Activated CD4-positive, alpha-beta T cell treated with anti-CD3 and anti-CD28 coated beads for 36 hours (primary cell): Measurements from ENCODE around the gene KIF13A. TPM values are rescaled to one million over a fixed set of nuclear protein-coding genes. Genes with fewer than 3 reads are reported as not detected.
"Not testable (repeated sequence)": the region's sequence is repeated elsewhere in the genome, so short reads cannot be mapped to it uniquely, and the experiment has no call there.

Experiments
- ATAC-seq: fragments of 200-7000 bp; cut with Tn5 transposase; one replicate; pipeline ENCODE4 v1.10.0; 2021; ENCODE audit warnings: mild to moderate bottlenecking, moderate library complexity
- CTCF ChIA-PET: fragments of 350-600 bp; sonication (Branson Sonifier 250); formaldehyde crosslinking; loops from one replicate; lab custom pipeline; 2021; ENCODE audit warnings: antibody characterized with exemption; lab: Charles Lee
- POLR2A ChIA-PET: fragments of 350-600 bp; sonication (Branson Sonifier 250); formaldehyde crosslinking; loops from one replicate; lab custom pipeline; 2021; ENCODE audit warnings: antibody characterized with exemption, inconsistent platforms; lab: Charles Lee
- DNase-seq: peaks from one replicate; pipeline ENCODE4 v3.0.0-alpha.2; 2020
- H3K27ac Mint-ChIP-seq: one replicate; pipeline ENCODE4 v1.8.0; 2021; ENCODE audit warnings: mixed read lengths
- H3K27me3 Mint-ChIP-seq: one replicate; pipeline ENCODE4 v1.8.0; 2021; ENCODE audit warnings: mixed read lengths
- H3K36me3 Mint-ChIP-seq: one replicate; pipeline ENCODE4 v1.8.0; 2021; ENCODE audit warnings: low read depth, mixed read lengths
- H3K4me1 Mint-ChIP-seq: one replicate; pipeline ENCODE4 v1.8.0; 2021; ENCODE audit warnings: mixed read lengths
- H3K4me3 Mint-ChIP-seq: one replicate; pipeline ENCODE4 v1.8.0; 2021; ENCODE audit warnings: mild to moderate bottlenecking, moderate library complexity, mixed read lengths
- H3K9me3 Mint-ChIP-seq: one replicate; pipeline ENCODE4 v1.8.0; 2021; ENCODE audit warnings: low read depth, mixed read lengths
- intact Hi-C, 2 experiments: fragments of 100-400 bp; cut with DNase I in 1 of 2; cut with micrococcal nuclease in 1 of 2; formaldehyde crosslinking; loops; one replicate each; pipeline versions ENCODE4 v1.14.2 to v1.15.1; 2022 to 2024; cut with DNase I, micrococcal nuclease
- total RNA-seq, 2 experiments: library from RNA; stranded (reverse); gene quantifications; one replicate each; pipeline ENCODE4 v1.2.3, GENCODE V29; 2021

Gene KIF13A
- total RNA-seq, 2 experiments from 2014 or later = 0.07 TPM; not detected in 1

DNA sequence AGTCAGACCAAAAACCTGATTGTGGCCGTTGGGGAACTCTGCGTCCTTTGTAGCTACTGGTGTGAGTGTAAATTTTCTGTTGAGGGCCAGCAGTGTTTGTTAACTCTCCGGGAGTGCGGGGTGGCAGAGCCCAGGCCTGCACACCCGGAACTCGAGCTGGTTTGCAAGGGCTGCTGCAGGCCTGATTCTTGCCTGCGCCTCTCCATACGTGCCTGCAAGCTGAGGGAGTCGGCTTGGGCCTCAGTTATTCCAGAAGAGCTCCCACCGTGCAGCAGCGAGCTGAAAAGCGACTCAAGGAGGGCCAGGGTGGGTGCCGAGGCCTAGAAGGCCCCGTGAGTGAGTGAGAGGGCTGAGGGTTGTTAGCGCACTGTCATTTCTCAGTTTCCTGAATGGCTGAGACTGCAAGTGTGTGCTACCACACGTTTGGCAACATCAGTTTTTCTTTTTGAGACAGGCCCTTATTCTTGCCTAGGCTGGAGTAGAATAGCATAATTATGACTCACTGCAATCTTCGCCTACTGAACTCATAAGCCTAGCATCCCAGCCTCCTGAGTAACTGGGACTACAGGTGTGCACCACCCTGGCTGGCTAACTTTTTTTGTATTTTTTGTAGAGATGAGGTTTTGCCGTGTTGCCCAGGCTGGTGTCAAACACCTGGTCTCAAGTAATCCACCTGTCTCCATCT, 33.9 kb upstream of the KIF13A start:
- no peaks in the 10 kb centered on the region for H3K4me1 Mint-ChIP-seq
- DNase-seq = no peak
- H3K27ac Mint-ChIP-seq = no peak overlapping the region
- no peaks in the 10 kb centered on the region for H3K27me3 Mint-ChIP-seq
- H3K36me3 Mint-ChIP-seq = no peaks in the 10 kb centered on the region
- ATAC-seq = no peak
- H3K9me3 Mint-ChIP-seq = no peaks in the 10 kb centered on the region
- H3K4me3 Mint-ChIP-seq = no peak overlapping the region
- CTCF ChIA-PET = interaction anchor here (0.7 kb wide), 1 partner anchor 447 kb away, joined by 5 read pairs; no protein-coding TSS in a partner anchor
- POLR2A ChIA-PET = no interaction called here
- intact Hi-C loops = no loop called here

GRCh38 chr6:18020545-18020944, 33.1 kb upstream of the KIF13A start:
- DNase-seq, H3K27me3 Mint-ChIP-seq, H3K36me3 Mint-ChIP-seq, H3K4me1 Mint-ChIP-seq, H3K27ac Mint-ChIP-seq, H3K9me3 Mint-ChIP-seq, H3K4me3 Mint-ChIP-seq, intact Hi-C loops, ATAC-seq: not testable (repeated sequence)
- POLR2A ChIA-PET = interaction anchor here (0.6 kb wide), 1 partner anchor 20 kb away, joined by 3 read pairs; no protein-coding TSS in a partner anchor
- CTCF ChIA-PET = interaction anchor here (0.5 kb wide), 1 partner anchor 113 kb away, joined by 3 read pairs; no protein-coding TSS in a partner anchor

GRCh38 chr6:18019539-18020534, 32.4 kb upstream of the KIF13A start:
- ATAC-seq (no peak), DNase-seq (no peak)
- no peak overlapping the region for H3K4me3 Mint-ChIP-seq
- no peak overlapping the region for H3K27ac Mint-ChIP-seq
- no peaks in the 10 kb centered on the region for H3K4me1 Mint-ChIP-seq
- no peaks in the 10 kb centered on the region for H3K9me3 Mint-ChIP-seq
- ChIA-PET POLR2A (interaction anchor here (0.6 kb wide), 1 partner anchor 19 kb away, joined by 3 read pairs; no protein-coding TSS in a partner anchor), CTCF (interaction anchor here (0.5 kb wide), 1 partner anchor 112 kb away, joined by 3 read pairs; no protein-coding TSS in a partner anchor)
- no peaks in the 10 kb centered on the region for H3K36me3 Mint-ChIP-seq
- H3K27me3 Mint-ChIP-seq = no peaks in the 10 kb centered on the region
- intact Hi-C loops = no loop called here

DNA sequence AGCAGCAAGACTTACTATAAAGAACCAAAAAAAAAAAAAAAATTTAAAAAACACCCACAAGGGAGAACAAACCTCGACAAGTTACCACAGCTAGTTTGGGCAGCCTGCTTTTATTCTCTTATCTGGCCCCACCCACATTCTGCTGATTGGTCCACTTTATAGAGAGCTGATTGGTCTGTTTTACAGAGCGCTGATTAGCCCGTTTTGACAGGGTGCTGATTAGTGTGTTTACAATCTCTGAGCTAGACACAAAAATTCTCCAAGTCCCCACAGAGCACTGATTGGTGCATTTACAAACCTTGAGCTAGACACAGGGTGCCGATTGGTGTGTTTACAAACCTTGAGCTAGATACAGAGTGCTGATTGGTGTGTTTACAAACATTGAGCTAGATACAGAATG, 31.7 kb upstream of the KIF13A start:
- DNase-seq, H3K27ac Mint-ChIP-seq, CTCF ChIA-PET, ATAC-seq, intact Hi-C loops, H3K4me3 Mint-ChIP-seq, H3K36me3 Mint-ChIP-seq, H3K9me3 Mint-ChIP-seq, H3K27me3 Mint-ChIP-seq, POLR2A ChIA-PET, H3K4me1 Mint-ChIP-seq: not testable (repeated sequence)

GRCh38 chr6:18016698-18017097, 29.3 kb upstream of the KIF13A start:
- Mint-ChIP-seq H3K9me3 (no peaks in the 10 kb centered on the region), H3K4me3 (no peak overlapping the region), H3K27me3 (no peaks in the 10 kb centered on the region), H3K27ac (no peak overlapping the region), H3K36me3 (no peaks in the 10 kb centered on the region), H3K4me1 (no peaks in the 10 kb centered on the region)
- CTCF ChIA-PET = interaction anchor here (1.4 kb wide), 1 partner anchor 31 kb away, joined by 3 read pairs; no protein-coding TSS in a partner anchor
- POLR2A ChIA-PET = no interaction called here
- DNase-seq (no peak), ATAC-seq (no peak)
- intact Hi-C loops = no loop called here

GRCh38 chr6:18016133-18016532, 28.7 kb upstream of the KIF13A start:
- POLR2A ChIA-PET = no interaction called here
- H3K27me3 Mint-ChIP-seq = no peaks in the 10 kb centered on the region
- no peak overlapping the region for H3K4me3 Mint-ChIP-seq
- H3K36me3 Mint-ChIP-seq = no peaks in the 10 kb centered on the region
- H3K27ac Mint-ChIP-seq = no peak overlapping the region
- DNase-seq = no peak
- H3K4me1 Mint-ChIP-seq = no peaks in the 10 kb centered on the region
- H3K9me3 Mint-ChIP-seq = no peaks in the 10 kb centered on the region
- CTCF ChIA-PET = interaction anchor here (1.4 kb wide), 1 partner anchor 31 kb away, joined by 3 read pairs; no protein-coding TSS in a partner anchor
- intact Hi-C loops = no loop called here
- no peak for ATAC-seq

GRCh38 chr6:18011287-18011686, 23.9 kb upstream of the KIF13A start:
- H3K4me3 Mint-ChIP-seq = no peak overlapping the region
- POLR2A ChIA-PET = no interaction called here
- H3K9me3 Mint-ChIP-seq = no peaks in the 10 kb centered on the region
- DNase-seq (no peak), ATAC-seq (no peak)
- no peaks in the 10 kb centered on the region for H3K4me1 Mint-ChIP-seq
- no peak overlapping the region for H3K27ac Mint-ChIP-seq
- intact Hi-C loops = no loop called here
- H3K27me3 Mint-ChIP-seq = no peaks in the 10 kb centered on the region
- CTCF ChIA-PET = interaction anchor here (0.5 kb wide), 1 partner anchor 390 kb away, joined by 3 read pairs; no protein-coding TSS in a partner anchor
- H3K36me3 Mint-ChIP-seq = no peaks in the 10 kb centered on the region

- POLR2A ChIA-PET, CTCF ChIA-PET: not testable (repeated sequence)
These were observed 23.1 kb upstream of the KIF13A start for GRCh38 chr6:18010540-18010939.

DNA sequence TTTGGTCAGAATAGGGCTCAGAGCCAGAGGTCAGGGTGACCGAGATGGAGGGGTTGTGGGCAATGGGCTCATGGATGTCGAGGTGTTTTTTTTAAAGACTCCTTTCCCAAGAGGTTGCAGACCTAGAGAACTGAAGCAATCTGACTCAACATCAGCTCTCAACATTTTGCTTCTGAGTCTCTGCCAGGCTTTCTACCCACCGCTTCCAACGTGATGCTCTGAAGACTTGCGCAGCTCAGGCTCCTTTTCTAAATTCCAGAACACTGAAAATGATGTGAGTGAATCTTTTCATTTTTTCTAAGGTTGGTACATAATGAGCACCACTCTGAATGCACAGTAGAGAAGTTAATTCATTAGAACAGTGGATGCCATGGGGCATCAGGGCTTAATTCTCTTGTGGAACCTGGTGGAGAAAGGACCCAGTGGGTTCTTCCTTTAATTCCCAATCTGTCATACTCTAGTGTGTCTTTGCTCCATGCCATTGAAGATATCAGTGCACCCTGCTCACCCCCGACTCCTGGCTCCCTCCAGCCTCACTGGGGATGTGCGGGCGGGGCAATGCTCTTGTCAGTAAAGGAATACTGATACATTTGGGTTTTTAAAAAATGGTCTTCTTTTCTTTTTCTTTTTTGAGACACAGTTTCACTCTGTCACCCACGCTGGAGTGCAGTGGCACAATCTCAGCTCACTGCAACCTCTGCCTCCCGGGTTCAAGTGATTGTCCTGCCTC, 17.0 kb upstream of the KIF13A start:
- CTCF ChIA-PET = interaction anchor here (0.6 kb wide), 1 partner anchor 486 kb away, joined by 3 read pairs; no protein-coding TSS in a partner anchor
- Mint-ChIP-seq H3K4me3 (no peak overlapping the region), H3K9me3 (no peaks in the 10 kb centered on the region), H3K4me1 (no peaks in the 10 kb centered on the region), H3K36me3 (no peaks in the 10 kb centered on the region), H3K27me3 (peaks cover 11% of the 10 kb centered on the region), H3K27ac (no peak overlapping the region)
- POLR2A ChIA-PET = no interaction called here
- no peak for DNase-seq
- intact Hi-C loops = no loop called here
- no peak for ATAC-seq

More at GRCh38 chr6:18010540-18010939, 23.1 kb upstream of the KIF13A start:
- DNase-seq, H3K27me3 Mint-ChIP-seq, H3K4me1 Mint-ChIP-seq, H3K27ac Mint-ChIP-seq, H3K9me3 Mint-ChIP-seq, H3K4me3 Mint-ChIP-seq, ATAC-seq, intact Hi-C loops, H3K36me3 Mint-ChIP-seq: not testable (repeated sequence)

GRCh38 chr6:17999425-17999824, 12.0 kb upstream of the KIF13A start:
- Mint-ChIP-seq H3K4me3 (no peak overlapping the region), H3K9me3 (no peaks in the 10 kb centered on the region), H3K4me1 (no peaks in the 10 kb centered on the region), H3K36me3 (no peaks in the 10 kb centered on the region), H3K27ac (no peak overlapping the region), H3K27me3 (peaks cover 33% of the 10 kb centered on the region)
- intact Hi-C loops = no loop called here
- ATAC-seq (no peak), DNase-seq (no peak)
- ChIA-PET POLR2A (interaction anchor here (0.6 kb wide), 1 partner anchor 121 kb away, joined by 3 read pairs; no protein-coding TSS in a partner anchor), CTCF (interaction anchor here (0.9 kb wide), 1 partner anchor 843 kb away, joined by 3 read pairs; no protein-coding TSS in a partner anchor)

GRCh38 chr6:17998442-17998841, 11.0 kb upstream of the KIF13A start:
- intact Hi-C loops = no loop called here
- H3K27me3 Mint-ChIP-seq = peaks cover 33% of the 10 kb centered on the region
- no peak overlapping the region for H3K27ac Mint-ChIP-seq
- POLR2A ChIA-PET = no interaction called here
- CTCF ChIA-PET = no interaction called here
- no peak overlapping the region for H3K4me3 Mint-ChIP-seq
- no peaks in the 10 kb centered on the region for H3K4me1 Mint-ChIP-seq
- no peak for ATAC-seq
- no peak for DNase-seq
- no peaks in the 10 kb centered on the region for H3K36me3 Mint-ChIP-seq
- no peaks in the 10 kb centered on the region for H3K9me3 Mint-ChIP-seq
